H1 (cell line): ENCODE results near the gene CD180. TPM values are rescaled to one million over a fixed set of nuclear protein-coding genes. Genes with fewer than 3 reads are reported as not detected.

Source experiments
- ATF3 ChIP-seq: IDR thresholded peaks from 2 replicates; pipeline ENCODE4 v1.6.1; 2011; ENCODE audit warnings: low read depth, mild to moderate bottlenecking, low read length; ENCODE audit not compliant: insufficient read depth
- BACH1 ChIP-seq: IDR thresholded peaks from 2 replicates; pipeline ENCODE4 v1.6.1; 2012; ENCODE audit warnings: low read length, improper control_type of control experiment
- BRCA1 ChIP-seq: IDR thresholded peaks from 2 replicates; pipeline ENCODE4 v1.6.1; 2012; ENCODE audit warnings: low read depth, low read length, improper control_type of control experiment
- TAF7 ChIP-seq: optimal IDR thresholded peaks from 2 replicates; pipeline ENCODE3; 2011; ENCODE audit warnings: low read depth, mild to moderate bottlenecking, inconsistent platforms, low read length, moderate library complexity, borderline replicate concordance
- ZNF274 ChIP-seq: IDR thresholded peaks from 2 replicates; pipeline ENCODE4 v1.7.0; 2012; ENCODE audit warnings: low read length, borderline replicate concordance; ENCODE audit errors: extremely low read depth
- polyA plus RNA-seq, 7 experiments: library from polyadenylated mRNA; depleted of rRNA in 3 of 7; stranded (reverse) in 5 of 7; unstranded in 2 of 7; fragments of >200 nt in 5 of 7; fragments of 200-250 nt in 2 of 7; gene quantifications; 1 replicate in 5 of 7; 2 replicates in 1 of 7; 4 replicates in 1 of 7; pipeline versions ENCODE4 v1.2.1 to v1.2.3, GENCODE V29; 2011 to 2013; ENCODE audit warnings: missing spikeins in 2 of 7, mixed read lengths in 2 of 7
- total RNA-seq: library from RNA; stranded (reverse); fragmentation: NEBNext Ultra II Directional; extraction: Animal tissue kit (Norgen Biotek cat#: 25700); gene quantifications from 2 replicates; pipeline ENCODE4 v1.2.1, GENCODE V29; 2021

The CD180 gene
- total and polyA plus RNA-seq, 2 of the 8 experiments (the other 6 are each of a cell fraction or from before 2014, with no cell fraction given), result not detected

GRCh38 chr5:67199859-67200258 is 3.3 kb upstream of the CD180 start (continued):
- TF ChIP-seq ATF3 (no peak), BRCA1 (no peak), TAF7 (no peak), BACH1 (no peak), ZNF274 (no peak)
